NCI-H82 (cell line): ENCODE data around the gene ESRRB.

ENCODE experiments used
- DNase-seq: peaks from one replicate; lab custom pipeline; 2025; lab: John Stamatoyannopoulos, UW

The ESRRB gene

GRCh38 chr14:76352639-76353281 lies 23.2 kb upstream of the ESRRB start:
- DNase-seq: peak; percentile 81

- DNase-seq: no peak
Measured at GRCh38 chr14:76354310-76354709, 21.6 kb upstream of the ESRRB start.

GRCh38 chr14:76355771-76356170 lies 20.2 kb upstream of the ESRRB start:
- DNase-seq: no peak

GRCh38 chr14:76371066-76371465 lies 4.9 kb upstream of the ESRRB start:
- no peak for DNase-seq

GRCh38 chr14:76373456-76373855 lies 2.5 kb upstream of the ESRRB start:
- no peak for DNase-seq

- no peak for DNase-seq
Measured at GRCh38 chr14:76375484-76375883, 453 bp upstream of the ESRRB start.

- DNase-seq: no peak
Measured at GRCh38 chr14:76376409-76376877, 506 bp downstream of the ESRRB start.

- peak; percentile 44 for DNase-seq
Measured at GRCh38 chr14:76376878-76377734, 1.2 kb downstream of the ESRRB start.

GRCh38 chr14:76377735-76378074 lies 1.8 kb downstream of the ESRRB start:
- DNase-seq: no peak

GRCh38 chr14:76380991-76381390 lies 5.1 kb downstream of the ESRRB start:
- no peak for DNase-seq

- DNase-seq: no peak
Measured at GRCh38 chr14:76381817-76382494, 6.0 kb downstream of the ESRRB start.

GRCh38 chr14:76382495-76382832 lies 6.5 kb downstream of the ESRRB start:
- no peak for DNase-seq

GRCh38 chr14:76385435-76385834 lies 9.5 kb downstream of the ESRRB start:
- DNase-seq: no peak

- peak; percentile 85 for DNase-seq
Measured at GRCh38 chr14:76386944-76387782, 11.2 kb downstream of the ESRRB start.

GRCh38 chr14:76389841-76390240 lies 13.9 kb downstream of the ESRRB start:
- no peak for DNase-seq

GRCh38 chr14:76390621-76391020 lies 14.7 kb downstream of the ESRRB start:
- no peak for DNase-seq

- DNase-seq: no peak
Measured at GRCh38 chr14:76391981-76392690, 16.2 kb downstream of the ESRRB start.

GRCh38 chr14:76394569-76394968 lies 18.6 kb downstream of the ESRRB start:
- DNase-seq: no peak

GRCh38 chr14:76395161-76395560 lies 19.2 kb downstream of the ESRRB start:
- DNase-seq: no peak

- no peak for DNase-seq
Measured at GRCh38 chr14:76396714-76397187, 20.8 kb downstream of the ESRRB start.

- no peak for DNase-seq
Measured at GRCh38 chr14:76405627-76406026, 29.7 kb downstream of the ESRRB start.
